Measurements from ENCODE around the gene SRRM2. TPM values are rescaled to one million over a fixed set of nuclear protein-coding genes. Genes with fewer than 3 reads are reported as not detected.

SRRM2 gene
- total RNA-seq, 1 donor from 2014 or later = 505 TPM

- no peak for DNase-seq (ENCODE audit: low spot score)
These were observed 14.5 kb upstream of the SRRM2 start for GRCh38 chr16:2737895-2738418.

GRCh38 chr16:2738615-2739014 lies 13.8 kb upstream of the SRRM2 start:
- DNase-seq (ENCODE audit: low spot score) = no peak

GRCh38 chr16:2739625-2740430 lies 12.6 kb upstream of the SRRM2 start:
- no peak for DNase-seq (ENCODE audit: low spot score)

GRCh38 chr16:2740476-2740875 lies 12.0 kb upstream of the SRRM2 start:
- no peak for DNase-seq (ENCODE audit: low spot score)

- no peak for DNase-seq (ENCODE audit: low spot score)
These were observed 11.3 kb upstream of the SRRM2 start for GRCh38 chr16:2741168-2741567.

- DNase-seq (ENCODE audit: low spot score) = no peak
These were observed 10.0 kb upstream of the SRRM2 start for GRCh38 chr16:2742323-2743006.

GRCh38 chr16:2743007-2743810 lies 9.2 kb upstream of the SRRM2 start:
- DNase-seq (ENCODE audit: low spot score) = no peak

- no peak for DNase-seq (ENCODE audit: low spot score)
These were observed 7.7 kb upstream of the SRRM2 start for GRCh38 chr16:2744711-2745110.

GRCh38 chr16:2745116-2745890 lies 7.1 kb upstream of the SRRM2 start:
- no peak for DNase-seq (ENCODE audit: low spot score)

GRCh38 chr16:2745961-2746360 lies 6.5 kb upstream of the SRRM2 start:
- DNase-seq (ENCODE audit: low spot score) = no peak

GRCh38 chr16:2748757-2749455 lies 3.5 kb upstream of the SRRM2 start:
- DNase-seq (ENCODE audit: low spot score) = no peak

- no peak for DNase-seq (ENCODE audit: low spot score)
These were observed 3.0 kb upstream of the SRRM2 start for GRCh38 chr16:2749476-2749875.

GRCh38 chr16:2749936-2750335 lies 2.5 kb upstream of the SRRM2 start:
- DNase-seq (ENCODE audit: low spot score) = no peak

- no peak for DNase-seq (ENCODE audit: low spot score)
These were observed 832 bp upstream of the SRRM2 start for GRCh38 chr16:2751577-2752034.

GRCh38 chr16:2752850-2753732 lies 653 bp downstream of the SRRM2 start:
- DNase-seq (ENCODE audit: low spot score) = peak; percentile 94

GRCh38 chr16:2753733-2754020 lies 1.2 kb downstream of the SRRM2 start:
- DNase-seq (ENCODE audit: low spot score) = no peak

- DNase-seq (ENCODE audit: low spot score) = no peak
These were observed 2.7 kb downstream of the SRRM2 start for GRCh38 chr16:2755158-2755557.

- DNase-seq (ENCODE audit: low spot score) = no peak
These were observed 4.0 kb downstream of the SRRM2 start for GRCh38 chr16:2756288-2757015.

GRCh38 chr16:2757344-2757743 lies 4.9 kb downstream of the SRRM2 start:
- no peak for DNase-seq (ENCODE audit: low spot score)

All from mesenteric fat pad (tissue), 1 donor.